Endodermal cell (in vitro differentiated cells): Measurements from ENCODE around the gene PADI1. TPM values are rescaled to one million over a fixed set of nuclear protein-coding genes. Genes with fewer than 3 reads are reported as not detected.

Source experiments
- DNase-seq: peaks from one replicate; pipeline ENCODE4 v3.0.0-alpha.2; 2017
- H3K27ac ChIP-seq: 2 replicates; pipeline ENCODE4 v1.5.1; 2013; ENCODE audit warnings: mild to moderate bottlenecking, low read depth, low read length, moderate library complexity
- H3K27me3 ChIP-seq: 2 replicates; pipeline ENCODE4 v1.6.1; 2013; ENCODE audit warnings: mild to moderate bottlenecking, low read length, moderate library complexity; ENCODE audit not compliant: insufficient read depth, control insufficient read depth, poor library complexity, severe bottlenecking
- H3K36me3 ChIP-seq: 2 replicates; pipeline ENCODE4 v1.7.0; 2013; ENCODE audit warnings: mild to moderate bottlenecking, low read length, moderate library complexity; ENCODE audit not compliant: control insufficient read depth, insufficient read depth
- H3K4me1 ChIP-seq: one replicate; pipeline ENCODE4 v1.7.0; 2013; ENCODE audit warnings: low read length; ENCODE audit not compliant: control insufficient read depth, insufficient read depth
- H3K4me3 ChIP-seq: 2 replicates; pipeline ENCODE4 v1.5.1; 2013; ENCODE audit warnings: mild to moderate bottlenecking, low read length, moderate library complexity
- H3K9ac ChIP-seq: 2 replicates; pipeline ENCODE4 v1.6.1; 2013; ENCODE audit warnings: mild to moderate bottlenecking, low read length, moderate library complexity; ENCODE audit not compliant: poor library complexity, severe bottlenecking; ENCODE audit errors: extremely low read depth
- H3K9me3 ChIP-seq: 2 replicates; pipeline ENCODE4 v1.6.1; 2013; ENCODE audit warnings: mild to moderate bottlenecking, low read length, moderate library complexity; ENCODE audit not compliant: control insufficient read depth
- H3K27ac Mint-ChIP-seq: 2 replicates; pipeline ENCODE4 v1.8.0; 2020; ENCODE audit warnings: mixed read lengths
- H3K27me3 Mint-ChIP-seq: 2 replicates; pipeline ENCODE4 v1.8.0; 2021; ENCODE audit warnings: mild to moderate bottlenecking, mixed read lengths; ENCODE audit not compliant: insufficient read depth
- H3K36me3 Mint-ChIP-seq: 2 replicates; pipeline ENCODE4 v1.8.0; 2020; ENCODE audit warnings: low read depth, mixed read lengths
- H3K4me1 Mint-ChIP-seq: 2 replicates; pipeline ENCODE4 v1.8.0; 2020; ENCODE audit warnings: mixed read lengths
- H3K4me3 Mint-ChIP-seq: 2 replicates; pipeline ENCODE4 v1.8.0; 2020; ENCODE audit warnings: mild to moderate bottlenecking, moderate library complexity, mixed read lengths
- H3K9me3 Mint-ChIP-seq: 2 replicates; pipeline ENCODE4 v1.8.0; 2020; ENCODE audit warnings: mild to moderate bottlenecking, mixed read lengths
- WGBS, 2 experiments: methylation state at CpG; one replicate each; pipeline versions ENCODE4 v1.1.5 to v1.1.7; 2013; ENCODE audit warnings: missing lambda C conversion rate in 2 of 2, mixed read lengths in 1 of 2; ENCODE audit not compliant: insufficient coverage in 1 of 2, insufficient read length in 1 of 2; 5-methylcytosine and 5-hydroxymethylcytosine counted together
- total RNA-seq, 2 donors: library from RNA; stranded (reverse); fragmentation: NEBNext Ultra II Directional in 1 of 2; extraction: Animal tissue kit (Norgen Biotek cat#: 25700) in 1 of 2; gene quantifications; 2 replicates in 1 of 2; 3 replicates in 1 of 2; pipeline ENCODE4 v1.2.1, GENCODE V29; 2021
- TF ChIP-seq, protein P1 (sequence below): fragments of 200-600 bp; sonication (generic); conservative IDR thresholded peaks from 2 replicates; pipeline ENCODE4 v1.5.0; 2021; ENCODE audit warnings: antibody characterized with exemption, mild to moderate bottlenecking

Gene PADI1
- total RNA-seq, 2 donors from 2014 or later, result 0.13 TPM; not detected in 1

- H3K27ac Mint-ChIP-seq, result no peak overlapping the region
Measured at GRCh38 chr1:17206196-17206595, 1.3 kb downstream of the PADI1 start.

GRCh38 chr1:17207046-17207445 is 2.1 kb downstream of the PADI1 start:
- Histone ChIP-seq H3K9ac (no peak overlapping the region), H3K9me3 (no peaks in the 10 kb centered on the region), H3K4me1 (no peaks in the 10 kb centered on the region), H3K36me3 (no peaks in the 10 kb centered on the region), H3K4me3 (no peak overlapping the region), H3K27me3 (no peaks in the 10 kb centered on the region), H3K27ac (no peak overlapping the region)
- Mint-ChIP-seq H3K9me3 (no peaks in the 10 kb centered on the region), H3K27me3 (peaks cover 7% of the 10 kb centered on the region), H3K4me3 (no peak overlapping the region), H3K36me3 (no peaks in the 10 kb centered on the region), H3K4me1 (peaks cover under 1% of the 10 kb centered on the region), H3K27ac (no peak overlapping the region)
- WGBS, 2 experiments, result 90 to 94% methylated on average over 4 of the region's 4 CpGs
- no peak for DNase-seq
- TF ChIP-seq, protein P1, sequence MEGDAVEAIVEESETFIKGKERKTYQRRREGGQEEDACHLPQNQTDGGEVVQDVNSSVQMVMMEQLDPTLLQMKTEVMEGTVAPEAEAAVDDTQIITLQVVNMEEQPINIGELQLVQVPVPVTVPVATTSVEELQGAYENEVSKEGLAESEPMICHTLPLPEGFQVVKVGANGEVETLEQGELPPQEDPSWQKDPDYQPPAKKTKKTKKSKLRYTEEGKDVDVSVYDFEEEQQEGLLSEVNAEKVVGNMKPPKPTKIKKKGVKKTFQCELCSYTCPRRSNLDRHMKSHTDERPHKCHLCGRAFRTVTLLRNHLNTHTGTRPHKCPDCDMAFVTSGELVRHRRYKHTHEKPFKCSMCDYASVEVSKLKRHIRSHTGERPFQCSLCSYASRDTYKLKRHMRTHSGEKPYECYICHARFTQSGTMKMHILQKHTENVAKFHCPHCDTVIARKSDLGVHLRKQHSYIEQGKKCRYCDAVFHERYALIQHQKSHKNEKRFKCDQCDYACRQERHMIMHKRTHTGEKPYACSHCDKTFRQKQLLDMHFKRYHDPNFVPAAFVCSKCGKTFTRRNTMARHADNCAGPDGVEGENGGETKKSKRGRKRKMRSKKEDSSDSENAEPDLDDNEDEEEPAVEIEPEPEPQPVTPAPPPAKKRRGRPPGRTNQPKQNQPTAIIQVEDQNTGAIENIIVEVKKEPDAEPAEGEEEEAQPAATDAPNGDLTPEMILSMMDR, result no peak

More at GRCh38 chr1:17206196-17206595, 1.3 kb downstream of the PADI1 start:
- no peak overlapping the region for H3K4me3 ChIP-seq
- H3K9ac ChIP-seq, result no peak overlapping the region
- DNase-seq, result no peak
- 75 to 82% methylated on average over 2 to 4 of the region's 4 CpGs for WGBS, 2 experiments
- H3K4me3 Mint-ChIP-seq, result no peak overlapping the region
- H3K4me1 ChIP-seq, result no peaks in the 10 kb centered on the region
- H3K4me1 Mint-ChIP-seq, result peaks cover 3% of the 10 kb centered on the region
- no peak overlapping the region for H3K27ac ChIP-seq
- H3K36me3 Mint-ChIP-seq, result no peaks in the 10 kb centered on the region
- H3K9me3 Mint-ChIP-seq, result no peaks in the 10 kb centered on the region
- TF ChIP-seq, protein P1, result no peak
- no peaks in the 10 kb centered on the region for H3K27me3 ChIP-seq
- H3K36me3 ChIP-seq, result no peaks in the 10 kb centered on the region
- H3K9me3 ChIP-seq, result no peaks in the 10 kb centered on the region
- H3K27me3 Mint-ChIP-seq, result peaks cover 9% of the 10 kb centered on the region

DNA sequence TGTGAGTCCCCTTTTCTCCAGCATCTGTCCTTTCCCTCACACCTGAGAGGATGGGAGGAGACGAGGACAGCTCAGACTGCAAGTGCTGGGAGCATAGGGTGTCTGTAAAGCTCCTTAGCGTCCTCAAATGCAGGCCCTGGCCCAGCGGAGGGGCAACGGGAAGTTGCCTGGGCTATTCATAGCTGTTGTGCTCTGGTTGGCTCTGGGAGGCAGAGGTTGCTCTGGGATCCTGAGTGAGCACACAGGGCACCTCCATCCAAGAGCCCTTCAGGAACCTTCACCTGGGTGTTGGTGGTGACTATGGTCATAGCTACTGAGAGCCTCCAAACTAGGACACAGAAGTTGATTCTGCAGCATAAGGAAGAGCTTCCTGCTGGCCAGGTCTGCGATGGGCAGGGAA is 2.6 kb downstream of the PADI1 start:
- Histone ChIP-seq H3K9me3 (no peaks in the 10 kb centered on the region), H3K27ac (no peak overlapping the region), H3K36me3 (no peaks in the 10 kb centered on the region), H3K4me3 (no peak overlapping the region), H3K9ac (no peak overlapping the region), H3K4me1 (no peaks in the 10 kb centered on the region), H3K27me3 (no peaks in the 10 kb centered on the region)
- no peak overlapping the region for H3K27ac Mint-ChIP-seq
- no peak for DNase-seq
- no peak overlapping the region for H3K4me3 Mint-ChIP-seq
- H3K4me1 Mint-ChIP-seq, result peaks cover 5% of the 10 kb centered on the region
- 91 to 92% methylated on average over 4 to 5 of the region's 5 CpGs for whole genome bisulfite sequencing, 2 experiments
- TF ChIP-seq, protein P1, result no peak
- H3K27me3 Mint-ChIP-seq, result peaks cover 7% of the 10 kb centered on the region
- no peaks in the 10 kb centered on the region for H3K9me3 Mint-ChIP-seq
- H3K36me3 Mint-ChIP-seq, result no peaks in the 10 kb centered on the region
